Stomach smooth muscle (tissue), 2 donors: ENCODE data around the gene GGN.
"Not testable (repeated sequence)": the region's sequence is repeated elsewhere in the genome, so short reads cannot be mapped to it uniquely, and the experiment has no call there.

Experiments used
- H3K27ac ChIP-seq: one replicate; pipeline ENCODE4 v1.7.0; 2013; ENCODE audit warnings: mild to moderate bottlenecking, low read length, inconsistent platforms
- H3K27me3 ChIP-seq, 2 donors: one replicate each; pipeline ENCODE4 v1.7.0; 2013; ENCODE audit warnings: low read length in 2 of 2; ENCODE audit not compliant: insufficient read depth in 2 of 2, control insufficient read depth in 1 of 2
- H3K36me3 ChIP-seq, 2 donors: one replicate each; pipeline ENCODE4 v1.7.0; 2013; ENCODE audit warnings: low read length in 2 of 2; ENCODE audit not compliant: control insufficient read depth in 2 of 2, insufficient read depth in 2 of 2
- H3K4me1 ChIP-seq: one replicate; pipeline ENCODE4 v1.7.0; 2013; ENCODE audit warnings: low read length; ENCODE audit not compliant: control insufficient read depth, insufficient read depth
- H3K4me3 ChIP-seq, 2 donors: one replicate each; pipeline ENCODE4 v1.7.0; 2013; ENCODE audit warnings: low read length in 2 of 2
- H3K9ac ChIP-seq, 2 donors: one replicate each; pipeline ENCODE4 v1.7.0; 2013; ENCODE audit warnings: low read length in 2 of 2, mild to moderate bottlenecking in 1 of 2
- H3K9me3 ChIP-seq, 2 donors: one replicate each; pipeline ENCODE4 v1.7.0; 2013; ENCODE audit warnings: low read length in 2 of 2; ENCODE audit not compliant: control insufficient read depth in 2 of 2
- donor health status: healthy.
- donor health status: Pancreatic carcinoma.

GGN gene

GRCh38 chr19:38411041-38411712 is 23.3 kb upstream of the GGN start:
- peaks cover 3 to 5% of the 10 kb centered on the region in 2 donors for H3K36me3 ChIP-seq
- no peak overlapping the region for H3K9ac ChIP-seq
- H3K27ac ChIP-seq: no peak overlapping the region
- no peak overlapping the region for H3K4me3 ChIP-seq
- no peaks in the 10 kb centered on the region for H3K4me1 ChIP-seq
- H3K9me3 ChIP-seq: no peaks in the 10 kb centered on the region
- peaks cover 3 to 6% of the 10 kb centered on the region in 2 donors for H3K27me3 ChIP-seq

GRCh38 chr19:38410407-38410806 is 22.6 kb upstream of the GGN start:
- H3K4me1 ChIP-seq, H3K9me3 ChIP-seq, H3K36me3 ChIP-seq, H3K4me3 ChIP-seq, H3K27me3 ChIP-seq, H3K9ac ChIP-seq, H3K27ac ChIP-seq: not testable (repeated sequence)

DNA sequence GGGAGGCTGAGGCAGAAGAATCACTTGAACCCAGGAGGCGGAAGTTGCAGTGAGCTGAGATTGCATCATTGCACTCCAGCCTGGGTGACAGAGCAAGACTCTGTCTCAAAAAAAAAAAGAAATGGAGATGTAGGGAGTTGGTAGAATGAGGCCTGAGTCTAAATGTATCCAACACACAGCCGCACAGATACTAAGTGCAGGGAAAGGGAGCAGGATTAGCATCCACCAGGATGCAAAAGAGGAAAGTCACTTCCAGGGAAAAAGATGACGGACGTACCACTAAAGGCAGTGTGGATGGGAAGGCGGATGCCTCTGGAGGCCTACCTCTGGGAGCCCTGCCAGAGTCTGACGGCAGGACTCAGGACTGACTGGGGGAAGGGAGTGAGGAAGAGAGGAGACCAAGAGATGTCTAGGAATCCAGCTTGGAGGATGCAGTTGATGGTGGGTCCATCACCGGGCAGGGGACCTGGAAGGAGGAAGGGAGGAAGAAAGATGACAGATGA is 21.8 kb upstream of the GGN start:
- Histone ChIP-seq H3K9ac (no peak overlapping the region), H3K27ac (no peak overlapping the region)

GRCh38 chr19:38405276-38405675 is 17.4 kb upstream of the GGN start:
- Histone ChIP-seq H3K4me1 (peaks cover 3% of the 10 kb centered on the region), H3K36me3 (peaks cover 3 to 8% of the 10 kb centered on the region in 2 donors), H3K9me3 (no peaks in the 10 kb centered on the region), H3K27me3 (peaks cover 6 to 12% of the 10 kb centered on the region in 2 donors), H3K9ac (no peak overlapping the region), H3K4me3 (no peak overlapping the region), H3K27ac (no peak overlapping the region)

More for the DNA sequence above, 21.8 kb upstream of the GGN start:
- no peaks in the 10 kb centered on the region for H3K4me1 ChIP-seq
- H3K9me3 ChIP-seq: no peaks in the 10 kb centered on the region
- H3K4me3 ChIP-seq: no peak overlapping the region
- H3K27me3 ChIP-seq: peaks cover 3 to 4% of the 10 kb centered on the region in 2 donors
- peaks cover 3 to 8% of the 10 kb centered on the region in 2 donors for H3K36me3 ChIP-seq

GRCh38 chr19:38404858-38405257 is 17.0 kb upstream of the GGN start:
- Histone ChIP-seq H3K27me3 (peaks cover 10 to 15% of the 10 kb centered on the region in 2 donors), H3K9me3 (no peaks in the 10 kb centered on the region), H3K27ac (no peak overlapping the region), H3K4me1 (peaks cover 3% of the 10 kb centered on the region), H3K4me3 (no peak overlapping the region), H3K9ac (no peak overlapping the region), H3K36me3 (peaks cover 3 to 8% of the 10 kb centered on the region in 2 donors)

- Histone ChIP-seq H3K27ac (no peak within 1 kb of the TSS), H3K36me3 (peaks cover 3 to 8% of the 10 kb centered on the region in 2 donors), H3K27me3 (peaks cover 23 to 27% of the 10 kb centered on the region in 2 donors), H3K4me3 (peak within 1 kb of the TSS; percentile 82 to 90), H3K9me3 (no peaks in the 10 kb centered on the region), H3K4me1 (peaks cover 3% of the 10 kb centered on the region), H3K9ac (peak within 1 kb of the TSS; percentile 69 to 72)
These were observed 15.3 kb upstream of the GGN start, which contains the start of gene FAM98C for GRCh38 chr19:38402967-38403674. FAM98C (plus strand) TSS chr19:38403093; CDS start chr19:38403154, 61 bp downstream.

- peaks cover 3 to 8% of the 10 kb centered on the region in 2 donors for H3K36me3 ChIP-seq
- peak overlapping the region; percentile 62 to 90 for H3K4me3 ChIP-seq
- no peak overlapping the region for H3K9ac ChIP-seq
- H3K27ac ChIP-seq: no peak overlapping the region
- H3K27me3 ChIP-seq: peaks cover 26 to 31% of the 10 kb centered on the region in 2 donors
- no peaks in the 10 kb centered on the region for H3K9me3 ChIP-seq
- peaks cover 3% of the 10 kb centered on the region for H3K4me1 ChIP-seq
These were observed 14.8 kb upstream of the GGN start for GRCh38 chr19:38402623-38402966.

GRCh38 chr19:38401148-38401547 is 13.3 kb upstream of the GGN start:
- Histone ChIP-seq H3K9me3 (no peaks in the 10 kb centered on the region), H3K36me3 (peaks cover 0 to 4% of the 10 kb centered on the region in 2 donors), H3K27ac (no peak overlapping the region), H3K4me1 (peaks cover 3% of the 10 kb centered on the region), H3K27me3 (peaks cover 38 to 41% of the 10 kb centered on the region in 2 donors), H3K4me3 (no peak overlapping the region), H3K9ac (no peak overlapping the region)

DNA sequence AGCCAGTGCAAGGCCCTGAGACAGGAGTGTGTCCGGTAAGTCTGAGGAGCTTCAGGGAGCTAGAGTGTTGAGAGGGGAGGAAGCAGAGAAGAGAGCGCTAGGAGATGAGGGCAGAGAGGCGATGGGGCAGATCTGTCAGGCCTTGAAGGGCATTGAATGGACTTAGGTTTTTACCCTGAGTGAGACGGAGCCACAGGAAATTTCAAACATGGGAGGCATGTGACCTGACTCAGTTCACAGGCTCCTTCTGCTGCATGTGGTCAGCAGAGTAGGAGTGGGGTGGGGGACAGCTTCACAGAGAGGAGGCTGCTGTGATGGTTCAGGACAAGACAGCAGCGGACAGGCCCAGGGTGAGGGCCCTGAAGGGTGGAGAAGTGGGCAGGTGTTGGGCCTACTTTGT is 12.5 kb upstream of the GGN start:
- no peak overlapping the region for H3K9ac ChIP-seq

GRCh38 chr19:38399537-38399936 is 11.7 kb upstream of the GGN start:
- Histone ChIP-seq H3K27ac (no peak overlapping the region), H3K27me3 (peaks cover 46 to 51% of the 10 kb centered on the region in 2 donors), H3K9me3 (no peaks in the 10 kb centered on the region), H3K4me1 (peaks cover 3% of the 10 kb centered on the region), H3K9ac (no peak overlapping the region), H3K36me3 (no peaks in the 10 kb centered on the region), H3K4me3 (no peak overlapping the region)

More for the DNA sequence above, 12.5 kb upstream of the GGN start:
- Histone ChIP-seq H3K4me3 (no peak overlapping the region), H3K36me3 (peaks cover 0 to 3% of the 10 kb centered on the region in 2 donors), H3K27ac (no peak overlapping the region), H3K4me1 (peaks cover 3% of the 10 kb centered on the region), H3K9me3 (no peaks in the 10 kb centered on the region), H3K27me3 (peaks cover 39 to 44% of the 10 kb centered on the region in 2 donors)
